ENCODE measurements around the gene SERTAD1.

Gene SERTAD1

GRCh38 chr19:40398417-40399131 lies 27.2 kb downstream of the SERTAD1 start:
- no peak for DNase-seq

GRCh38 chr19:40397568-40397906 lies 28.3 kb downstream of the SERTAD1 start:
- DNase-seq, result no peak

- no peak for DNase-seq
These were observed 28.8 kb downstream of the SERTAD1 start for GRCh38 chr19:40396886-40397567.

- no peak for DNase-seq
These were observed 29.8 kb downstream of the SERTAD1 start for GRCh38 chr19:40395956-40396355.

GRCh38 chr19:40394816-40395210 lies 31.0 kb downstream of the SERTAD1 start:
- DNase-seq, result no peak

GRCh38 chr19:40393894-40394815 lies 31.6 kb downstream of the SERTAD1 start:
- no peak for DNase-seq

GRCh38 chr19:40392894-40393517 lies 32.8 kb downstream of the SERTAD1 start:
- no peak for DNase-seq

GRCh38 chr19:40392123-40392522 lies 33.7 kb downstream of the SERTAD1 start:
- no peak for DNase-seq

- no peak for DNase-seq
These were observed 35.6 kb downstream of the SERTAD1 start, which contains the start of gene HIPK4 for GRCh38 chr19:40390084-40390742. Gene HIPK4 (minus strand): TSS chr19:40390181. CDS start chr19:40389902, 279 bp downstream.

- no peak for DNase-seq
These were observed 36.2 kb downstream of the SERTAD1 start for GRCh38 chr19:40389404-40390083.

- DNase-seq, result no peak
These were observed 37.3 kb downstream of the SERTAD1 start for GRCh38 chr19:40388481-40388880.

GRCh38 chr19:40387155-40387554 lies 38.6 kb downstream of the SERTAD1 start:
- DNase-seq, result no peak

GRCh38 chr19:40383668-40384248 lies 42.0 kb downstream of the SERTAD1 start:
- DNase-seq, result no peak

GRCh38 chr19:40381321-40381720 lies 44.5 kb downstream of the SERTAD1 start:
- DNase-seq, result no peak

- DNase-seq, result no peak
These were observed 45.4 kb downstream of the SERTAD1 start for GRCh38 chr19:40380199-40381037.

- DNase-seq, result no peak
These were observed 46.2 kb downstream of the SERTAD1 start for GRCh38 chr19:40379446-40380198.

- no peak for DNase-seq
These were observed 47.3 kb downstream of the SERTAD1 start for GRCh38 chr19:40378509-40378908.

- no peak for DNase-seq
These were observed 47.9 kb downstream of the SERTAD1 start for GRCh38 chr19:40377876-40378385.

GRCh38 chr19:40376286-40376862 lies 49.4 kb downstream of the SERTAD1 start:
- no peak for DNase-seq
